Adrenal gland (tissue), 5 donors: Measurements from ENCODE around the gene PRKG1.

Experiments used
- POLR2A ChIP-seq, 2 donors: fragments of 450-650 bp; IDR thresholded peaks; one replicate each; pipeline ENCODE4 v1.6.1; 2017; ENCODE audit warnings: antibody characterized with exemption in 2 of 2, mild to moderate bottlenecking in 2 of 2, moderate library complexity in 1 of 2
- TF ChIP-seq, protein P1 (sequence below), 6 experiments: fragments of 450-650 bp in 4 of 6; fragments of 200-600 bp in 2 of 6; sonication (generic) in 1 of 6; IDR thresholded peaks; 1 replicate in 5 of 6; 2 replicates in 1 of 6; pipeline versions ENCODE4 v1.5.1 to v1.8.0; 2016 to 2021; ENCODE audit warnings: antibody characterized with exemption in 6 of 6, mild to moderate bottlenecking in 2 of 6, moderate library complexity in 1 of 6
- donor health status: DM: no; HTN: no; CAD: no.

- no peak for TF ChIP-seq POLR2A (IDR thresholded peaks at IDR 0.05)
- TF ChIP-seq, protein P1, sequence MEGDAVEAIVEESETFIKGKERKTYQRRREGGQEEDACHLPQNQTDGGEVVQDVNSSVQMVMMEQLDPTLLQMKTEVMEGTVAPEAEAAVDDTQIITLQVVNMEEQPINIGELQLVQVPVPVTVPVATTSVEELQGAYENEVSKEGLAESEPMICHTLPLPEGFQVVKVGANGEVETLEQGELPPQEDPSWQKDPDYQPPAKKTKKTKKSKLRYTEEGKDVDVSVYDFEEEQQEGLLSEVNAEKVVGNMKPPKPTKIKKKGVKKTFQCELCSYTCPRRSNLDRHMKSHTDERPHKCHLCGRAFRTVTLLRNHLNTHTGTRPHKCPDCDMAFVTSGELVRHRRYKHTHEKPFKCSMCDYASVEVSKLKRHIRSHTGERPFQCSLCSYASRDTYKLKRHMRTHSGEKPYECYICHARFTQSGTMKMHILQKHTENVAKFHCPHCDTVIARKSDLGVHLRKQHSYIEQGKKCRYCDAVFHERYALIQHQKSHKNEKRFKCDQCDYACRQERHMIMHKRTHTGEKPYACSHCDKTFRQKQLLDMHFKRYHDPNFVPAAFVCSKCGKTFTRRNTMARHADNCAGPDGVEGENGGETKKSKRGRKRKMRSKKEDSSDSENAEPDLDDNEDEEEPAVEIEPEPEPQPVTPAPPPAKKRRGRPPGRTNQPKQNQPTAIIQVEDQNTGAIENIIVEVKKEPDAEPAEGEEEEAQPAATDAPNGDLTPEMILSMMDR (IDR thresholded peaks at IDR 0.05), result no peak
Observed at GRCh38 chr10:51180141-51180540, 105.9 kb downstream of the PRKG1 start.
